HL-60 (cell line): ENCODE measurements around the gene MASP2.

ENCODE experiments used
- DNase-seq, 2 experiments: peaks; one replicate each; pipeline ENCODE4 v3.0.0-alpha.2; 2010 to 2020; ENCODE audit warnings: low read depth in 1 of 2, low spot score in 1 of 2
- H3K27ac ChIP-seq: fragments of 250-450 bp; sonication (Bioruptor Pico); replicated peaks from 2 replicates; pipeline ENCODE4 v1.5.1; 2020; ENCODE audit warnings: mild to moderate bottlenecking, moderate library complexity
- H3K27me3 ChIP-seq: fragments of 250-450 bp; sonication (Bioruptor Pico); 2 replicates; pipeline ENCODE4 v1.5.1; 2021; ENCODE audit warnings: mild to moderate bottlenecking, moderate library complexity; ENCODE audit not compliant: insufficient read depth, poor library complexity, severe bottlenecking
- H3K4me3 ChIP-seq: replicated peaks from 2 replicates; pipeline ENCODE4 v1.5.1; 2011; ENCODE audit warnings: mild to moderate bottlenecking, control low read depth, low read length; ENCODE audit not compliant: insufficient read depth
- CTCF ChIP-seq: IDR thresholded peaks from one replicate; pipeline ENCODE4 v1.5.1; 2011; ENCODE audit warnings: low read length, control low read depth, inconsistent platforms; ENCODE audit not compliant: insufficient read depth
- GABPA ChIP-seq: IDR thresholded peaks from 2 replicates; pipeline ENCODE4 v1.6.1; 2012; ENCODE audit warnings: low read depth
- POLR2AphosphoS5 ChIP-seq: IDR thresholded peaks from 2 replicates; pipeline ENCODE4 v1.6.1; 2012; ENCODE audit warnings: low read depth
- REST ChIP-seq: IDR thresholded peaks from 2 replicates; pipeline ENCODE4 v1.6.1; 2012; ENCODE audit warnings: low read depth; ENCODE audit not compliant: insufficient replicate concordance
- SPI1 ChIP-seq: IDR thresholded peaks from 2 replicates; pipeline ENCODE4 v1.6.1; 2012; ENCODE audit warnings: low read depth, mild to moderate bottlenecking, borderline replicate concordance

Gene MASP2

GRCh38 chr1:11045428-11046269 lies 1.4 kb downstream of the MASP2 start:
- no peak for DNase-seq
- no peak for TF ChIP-seq GABPA
- TF ChIP-seq REST = no peak
- TF ChIP-seq SPI1 = no peak
- no peak for TF ChIP-seq POLR2AphosphoS5
- no peak for TF ChIP-seq CTCF
- no peak overlapping the region for H3K4me3 ChIP-seq
- H3K27ac ChIP-seq = no peak overlapping the region
- H3K27me3 ChIP-seq = no peaks in the 10 kb centered on the region

- H3K27me3 ChIP-seq = no peaks in the 10 kb centered on the region
- DNase-seq = no peak
- no peak overlapping the region for H3K27ac ChIP-seq
- TF ChIP-seq POLR2AphosphoS5 (no peak), GABPA (no peak), SPI1 (no peak), CTCF (no peak)
- no peak overlapping the region for H3K4me3 ChIP-seq
These were observed 2.1 kb downstream of the MASP2 start for GRCh38 chr1:11044849-11045427.

GRCh38 chr1:11044086-11044848 lies 2.8 kb downstream of the MASP2 start:
- Histone ChIP-seq H3K4me3 (no peak overlapping the region), H3K27me3 (no peaks in the 10 kb centered on the region), H3K27ac (no peak overlapping the region)
- DNase-seq = no peak
- TF ChIP-seq SPI1 (no peak), POLR2AphosphoS5 (no peak), GABPA (no peak), REST (no peak), CTCF (no peak)
